ENCODE data around the gene HLCS.

Gene HLCS

GRCh38 chr21:36813052-36813451, 153.4 kb downstream of the HLCS start:
- DNase-seq (ENCODE audit: low read depth in 2 of 2): no peak

- DNase-seq (ENCODE audit: low read depth in 2 of 2): no peak
These were observed 154.7 kb downstream of the HLCS start for GRCh38 chr21:36811762-36812161.

- no peak for DNase-seq (ENCODE audit: low read depth in 2 of 2)
These were observed 156.0 kb downstream of the HLCS start for GRCh38 chr21:36810443-36810842.

GRCh38 chr21:36807422-36807928, 159.0 kb downstream of the HLCS start:
- DNase-seq (ENCODE audit: low read depth in 2 of 2): no peak

GRCh38 chr21:36806103-36806502, 160.4 kb downstream of the HLCS start:
- no peak for DNase-seq (ENCODE audit: low read depth in 2 of 2)

- no peak for DNase-seq (ENCODE audit: low read depth in 2 of 2)
These were observed 161.4 kb downstream of the HLCS start for GRCh38 chr21:36804874-36805611.

GRCh38 chr21:36803816-36804439, 162.5 kb downstream of the HLCS start:
- DNase-seq (ENCODE audit: low read depth in 2 of 2): no peak

GRCh38 chr21:36803051-36803645, 163.3 kb downstream of the HLCS start:
- DNase-seq (ENCODE audit: low read depth in 2 of 2): no peak

GRCh38 chr21:36800734-36801133, 165.7 kb downstream of the HLCS start:
- no peak for DNase-seq (ENCODE audit: low read depth in 2 of 2)

- DNase-seq (ENCODE audit: low read depth in 2 of 2): no peak
These were observed 166.6 kb downstream of the HLCS start for GRCh38 chr21:36799869-36800268.

GRCh38 chr21:36798491-36798890, 168.0 kb downstream of the HLCS start:
- DNase-seq (ENCODE audit: low read depth in 2 of 2): no peak

- DNase-seq (ENCODE audit: low read depth in 2 of 2): no peak
These were observed 170.4 kb downstream of the HLCS start for GRCh38 chr21:36796070-36796469.

- no peak for DNase-seq (ENCODE audit: low read depth in 2 of 2)
These were observed 173.9 kb downstream of the HLCS start for GRCh38 chr21:36792505-36792967.

GRCh38 chr21:36791695-36792470, 174.6 kb downstream of the HLCS start:
- no peak for DNase-seq (ENCODE audit: low read depth in 2 of 2)

GRCh38 chr21:36791180-36791579, 175.3 kb downstream of the HLCS start:
- DNase-seq (ENCODE audit: low read depth in 2 of 2): no peak

GRCh38 chr21:36790616-36791015, 175.9 kb downstream of the HLCS start:
- no peak for DNase-seq (ENCODE audit: low read depth in 2 of 2)

GRCh38 chr21:36788120-36788638, 178.3 kb downstream of the HLCS start:
- no peak for DNase-seq (ENCODE audit: low read depth in 2 of 2)

GRCh38 chr21:36786186-36786585, 180.3 kb downstream of the HLCS start:
- no peak for DNase-seq (ENCODE audit: low read depth in 2 of 2)

GRCh38 chr21:36785615-36786014, 180.9 kb downstream of the HLCS start:
- no peak for DNase-seq (ENCODE audit: low read depth in 2 of 2)

- no peak for DNase-seq (ENCODE audit: low read depth in 2 of 2)
These were observed 181.5 kb downstream of the HLCS start for GRCh38 chr21:36784947-36785346.

GRCh38 chr21:36783612-36784374, 182.7 kb downstream of the HLCS start:
- DNase-seq (ENCODE audit: low read depth in 2 of 2): no peak

Measured in fibroblast of skin of left biceps (primary cell).